ENCODE measurements around the gene PWWP2B.

- TF ChIP-seq, protein P1, sequence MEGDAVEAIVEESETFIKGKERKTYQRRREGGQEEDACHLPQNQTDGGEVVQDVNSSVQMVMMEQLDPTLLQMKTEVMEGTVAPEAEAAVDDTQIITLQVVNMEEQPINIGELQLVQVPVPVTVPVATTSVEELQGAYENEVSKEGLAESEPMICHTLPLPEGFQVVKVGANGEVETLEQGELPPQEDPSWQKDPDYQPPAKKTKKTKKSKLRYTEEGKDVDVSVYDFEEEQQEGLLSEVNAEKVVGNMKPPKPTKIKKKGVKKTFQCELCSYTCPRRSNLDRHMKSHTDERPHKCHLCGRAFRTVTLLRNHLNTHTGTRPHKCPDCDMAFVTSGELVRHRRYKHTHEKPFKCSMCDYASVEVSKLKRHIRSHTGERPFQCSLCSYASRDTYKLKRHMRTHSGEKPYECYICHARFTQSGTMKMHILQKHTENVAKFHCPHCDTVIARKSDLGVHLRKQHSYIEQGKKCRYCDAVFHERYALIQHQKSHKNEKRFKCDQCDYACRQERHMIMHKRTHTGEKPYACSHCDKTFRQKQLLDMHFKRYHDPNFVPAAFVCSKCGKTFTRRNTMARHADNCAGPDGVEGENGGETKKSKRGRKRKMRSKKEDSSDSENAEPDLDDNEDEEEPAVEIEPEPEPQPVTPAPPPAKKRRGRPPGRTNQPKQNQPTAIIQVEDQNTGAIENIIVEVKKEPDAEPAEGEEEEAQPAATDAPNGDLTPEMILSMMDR (conservative IDR thresholded peaks at IDR 0.05; ENCODE audit: low read depth, low read length): no peak
- TF ChIP-seq RCOR1 (IDR thresholded peaks at IDR 0.05; ENCODE audit: insufficient replicate concordance, low read length) (no peak), POLR2A (IDR thresholded peaks at IDR 0.05; ENCODE audit: low read depth, low read length) (no peak)
Measured at GRCh38 chr10:132417957-132418441, 21.0 kb downstream of the PWWP2B start.

Data from IMR-90 (cell line).